ENCODE measurements around the gene TGFB2. TPM values are rescaled to one million over a fixed set of nuclear protein-coding genes. Genes with fewer than 3 reads are reported as not detected.
A peak's percentile ranks its signal among the peaks of the same experiment; 100 is the strongest.

Gene TGFB2
- total RNA-seq, 1 donor, result 13.4 TPM

DNA sequence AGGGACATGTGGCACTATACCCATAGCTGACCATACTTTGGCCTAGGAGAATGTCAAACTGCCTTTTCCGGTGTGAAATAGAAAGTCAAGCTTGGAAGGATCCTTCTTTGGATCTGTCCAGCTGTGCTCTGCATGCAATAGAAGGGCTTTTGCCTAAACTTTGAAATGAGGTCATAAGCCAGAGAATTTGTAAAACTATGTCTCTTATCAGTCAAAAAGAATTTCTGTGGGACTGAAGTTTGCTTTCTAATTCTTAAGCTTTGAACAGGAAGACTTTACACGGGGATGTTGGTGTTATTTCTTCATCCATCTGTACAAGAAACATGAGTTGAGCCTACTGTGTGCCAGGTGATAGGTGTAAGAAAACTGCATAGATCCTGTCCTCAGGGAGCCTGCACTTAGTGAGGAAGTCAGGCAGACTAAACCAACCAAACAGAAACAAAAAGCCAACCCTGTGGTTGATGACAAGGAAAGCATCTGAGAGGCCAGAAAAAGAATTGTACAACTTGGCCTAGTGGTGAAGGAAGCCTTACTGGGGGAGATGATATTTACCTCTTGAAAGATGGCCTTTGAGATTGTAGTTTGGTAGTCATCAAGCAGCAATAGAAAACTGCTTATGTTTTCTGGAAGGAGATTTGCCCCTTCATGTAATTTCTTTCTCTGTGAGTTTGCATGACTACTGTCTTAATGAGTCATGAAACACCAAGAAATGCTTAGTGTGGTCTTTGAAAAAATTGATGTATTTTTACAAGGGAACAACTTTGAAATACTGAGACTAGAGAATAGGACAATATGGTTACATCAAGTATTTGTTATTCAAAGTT lies 24.8 kb downstream of the TGFB2 start:
- peaks cover 44% of the 10 kb centered on the region for H3K4me1 ChIP-seq (ENCODE audit: insufficient read depth, low read length)
- H3K27ac ChIP-seq (ENCODE audit: low read depth, low read length), result peak overlapping the region; percentile 92
- H2AFZ ChIP-seq (ENCODE audit: low read length), result no peak overlapping the region
- H3K79me2 ChIP-seq (ENCODE audit: insufficient read depth, low read length), result peaks cover 50% of the 10 kb centered on the region
- TF ChIP-seq, protein P1, sequence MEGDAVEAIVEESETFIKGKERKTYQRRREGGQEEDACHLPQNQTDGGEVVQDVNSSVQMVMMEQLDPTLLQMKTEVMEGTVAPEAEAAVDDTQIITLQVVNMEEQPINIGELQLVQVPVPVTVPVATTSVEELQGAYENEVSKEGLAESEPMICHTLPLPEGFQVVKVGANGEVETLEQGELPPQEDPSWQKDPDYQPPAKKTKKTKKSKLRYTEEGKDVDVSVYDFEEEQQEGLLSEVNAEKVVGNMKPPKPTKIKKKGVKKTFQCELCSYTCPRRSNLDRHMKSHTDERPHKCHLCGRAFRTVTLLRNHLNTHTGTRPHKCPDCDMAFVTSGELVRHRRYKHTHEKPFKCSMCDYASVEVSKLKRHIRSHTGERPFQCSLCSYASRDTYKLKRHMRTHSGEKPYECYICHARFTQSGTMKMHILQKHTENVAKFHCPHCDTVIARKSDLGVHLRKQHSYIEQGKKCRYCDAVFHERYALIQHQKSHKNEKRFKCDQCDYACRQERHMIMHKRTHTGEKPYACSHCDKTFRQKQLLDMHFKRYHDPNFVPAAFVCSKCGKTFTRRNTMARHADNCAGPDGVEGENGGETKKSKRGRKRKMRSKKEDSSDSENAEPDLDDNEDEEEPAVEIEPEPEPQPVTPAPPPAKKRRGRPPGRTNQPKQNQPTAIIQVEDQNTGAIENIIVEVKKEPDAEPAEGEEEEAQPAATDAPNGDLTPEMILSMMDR (IDR thresholded peaks at IDR 0.05; ENCODE audit: extremely low read depth, low read depth, low read length), result no peak
- H3K9me3 ChIP-seq (ENCODE audit: low read depth, low read length), result no peaks in the 10 kb centered on the region
- H3K27me3 ChIP-seq (ENCODE audit: insufficient read depth, low read length), result no peaks in the 10 kb centered on the region
- H3K4me2 ChIP-seq (ENCODE audit: insufficient read depth, low read length), result peak overlapping the region; percentile 52
- no peaks in the 10 kb centered on the region for H4K20me1 ChIP-seq (ENCODE audit: insufficient read depth, low read length)
- peak; percentile 72 for DNase-seq (ENCODE audit: insufficient read length, low spot score, missing footprints)
- H3K4me3 ChIP-seq (ENCODE audit: insufficient read depth, low read length), result peak overlapping the region; percentile 5
- peaks cover 7% of the 10 kb centered on the region for H3K36me3 ChIP-seq (ENCODE audit: insufficient read depth, low read length)

DNA sequence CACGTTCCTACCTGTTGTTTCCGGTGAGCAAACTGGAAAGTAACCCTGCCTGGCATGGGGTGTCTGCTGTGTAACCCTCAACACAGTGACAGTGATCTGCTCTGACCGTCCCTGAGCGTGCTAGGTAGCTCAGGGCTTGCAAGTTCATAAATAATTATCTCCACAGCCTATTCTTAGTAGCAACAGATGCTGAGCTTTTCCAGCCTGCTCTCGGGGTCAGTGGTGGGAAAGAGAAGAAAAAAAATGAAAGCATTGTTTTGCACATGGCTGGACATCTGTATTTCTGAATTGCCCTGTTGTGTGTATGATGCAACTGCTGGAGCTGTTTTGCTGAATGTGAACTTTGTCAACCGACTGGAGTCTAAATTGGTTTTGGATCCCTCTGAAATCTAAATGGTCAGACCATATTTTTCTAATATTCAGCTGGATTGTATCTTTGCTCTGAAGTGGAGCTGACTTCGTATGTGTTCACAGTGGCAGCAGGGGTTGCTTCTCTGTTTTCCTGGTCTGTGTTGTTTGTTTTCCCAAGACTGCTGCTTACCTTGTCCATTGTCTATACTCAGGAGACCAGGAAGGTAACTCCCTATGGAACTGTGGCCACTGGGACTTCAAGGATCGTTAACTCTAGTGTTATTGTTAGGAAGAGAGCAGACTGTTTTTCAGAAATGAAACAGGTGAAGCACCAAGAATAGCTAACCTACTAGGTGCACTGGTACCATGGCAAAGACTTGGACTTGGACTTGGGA lies 27.0 kb downstream of the TGFB2 start:
- Histone ChIP-seq H3K27me3 (ENCODE audit: insufficient read depth, low read length) (no peaks in the 10 kb centered on the region), H2AFZ (ENCODE audit: low read length) (no peak overlapping the region), H3K4me3 (ENCODE audit: insufficient read depth, low read length) (no peak overlapping the region), H3K4me1 (ENCODE audit: insufficient read depth, low read length) (peaks cover 46% of the 10 kb centered on the region), H3K9me3 (ENCODE audit: low read depth, low read length) (no peaks in the 10 kb centered on the region), H3K4me2 (ENCODE audit: insufficient read depth, low read length) (no peak overlapping the region), H3K27ac (ENCODE audit: low read depth, low read length) (peak overlapping the region; percentile 34), H3K36me3 (ENCODE audit: insufficient read depth, low read length) (peaks cover under 1% of the 10 kb centered on the region), H3K79me2 (ENCODE audit: insufficient read depth, low read length) (peaks cover 45% of the 10 kb centered on the region), H4K20me1 (ENCODE audit: insufficient read depth, low read length) (no peaks in the 10 kb centered on the region)
- TF ChIP-seq, protein P1 (IDR thresholded peaks at IDR 0.05; ENCODE audit: extremely low read depth, low read depth, low read length), result no peak
- DNase-seq (ENCODE audit: insufficient read length, low spot score, missing footprints), result no peak

DNA sequence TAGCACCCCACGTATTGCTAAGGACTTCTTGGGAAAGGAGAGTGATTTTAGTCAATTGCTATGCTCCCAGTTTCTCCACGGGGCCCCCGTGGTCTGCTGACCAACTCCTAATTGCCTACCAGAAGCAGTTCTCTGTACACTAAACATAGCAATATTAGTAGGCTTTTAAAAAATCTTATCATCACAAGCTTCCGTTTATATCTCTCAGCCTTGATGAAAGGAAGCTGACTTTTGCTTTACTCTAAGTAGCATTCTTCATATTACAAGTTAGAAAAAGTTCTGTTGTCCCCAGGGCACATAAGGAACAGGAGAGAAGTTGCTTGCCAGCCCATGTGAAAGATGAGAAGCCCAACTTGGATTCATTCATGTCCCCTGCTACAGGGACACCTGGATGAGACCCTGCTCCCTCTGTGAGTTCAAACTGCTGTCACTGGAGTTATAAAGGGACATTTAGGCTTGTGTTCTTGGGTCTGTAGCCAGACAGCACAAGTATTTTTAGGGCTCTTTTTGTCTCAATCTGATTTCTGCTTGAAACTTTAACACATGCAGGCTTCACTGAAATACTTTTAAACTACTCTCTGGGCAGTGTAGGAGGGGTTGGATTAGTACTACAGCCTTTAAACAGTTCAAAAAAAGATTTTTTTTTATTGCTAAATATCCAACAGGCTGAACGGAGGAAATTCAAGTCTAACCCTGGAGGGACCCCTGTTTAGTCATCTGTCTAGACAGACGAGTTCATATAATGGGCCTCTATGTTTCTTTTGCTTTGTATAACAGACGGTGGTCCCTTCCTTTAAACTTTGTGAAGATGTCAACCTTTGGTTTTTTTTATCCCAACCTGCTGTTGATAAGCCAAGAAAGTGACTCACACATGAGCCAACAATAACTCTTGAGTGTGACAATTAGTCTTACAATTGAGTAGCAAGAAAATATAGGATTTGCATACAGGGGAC lies 29.5 kb downstream of the TGFB2 start:
- Histone ChIP-seq H4K20me1 (ENCODE audit: insufficient read depth, low read length) (no peaks in the 10 kb centered on the region), H3K27me3 (ENCODE audit: insufficient read depth, low read length) (no peaks in the 10 kb centered on the region), H3K4me2 (ENCODE audit: insufficient read depth, low read length) (peak overlapping the region; percentile 62), H3K36me3 (ENCODE audit: insufficient read depth, low read length) (no peaks in the 10 kb centered on the region), H3K4me1 (ENCODE audit: insufficient read depth, low read length) (peaks cover 47% of the 10 kb centered on the region), H2AFZ (ENCODE audit: low read length) (no peak overlapping the region), H3K79me2 (ENCODE audit: insufficient read depth, low read length) (peaks cover 45% of the 10 kb centered on the region), H3K4me3 (ENCODE audit: insufficient read depth, low read length) (no peak overlapping the region), H3K9me3 (ENCODE audit: low read depth, low read length) (no peaks in the 10 kb centered on the region), H3K27ac (ENCODE audit: low read depth, low read length) (peak overlapping the region; percentile 88)
- TF ChIP-seq, protein P1 (IDR thresholded peaks at IDR 0.05; ENCODE audit: extremely low read depth, low read depth, low read length), result no peak
- no peak for DNase-seq (ENCODE audit: insufficient read length, low spot score, missing footprints)
